ENCODE measurements around the gene NTM. TPM values are rescaled to one million over a fixed set of nuclear protein-coding genes. Genes with fewer than 3 reads are reported as not detected.

The NTM gene
- total RNA-seq, 1 experiment from 2014 or later, result 9.9 TPM

DNA sequence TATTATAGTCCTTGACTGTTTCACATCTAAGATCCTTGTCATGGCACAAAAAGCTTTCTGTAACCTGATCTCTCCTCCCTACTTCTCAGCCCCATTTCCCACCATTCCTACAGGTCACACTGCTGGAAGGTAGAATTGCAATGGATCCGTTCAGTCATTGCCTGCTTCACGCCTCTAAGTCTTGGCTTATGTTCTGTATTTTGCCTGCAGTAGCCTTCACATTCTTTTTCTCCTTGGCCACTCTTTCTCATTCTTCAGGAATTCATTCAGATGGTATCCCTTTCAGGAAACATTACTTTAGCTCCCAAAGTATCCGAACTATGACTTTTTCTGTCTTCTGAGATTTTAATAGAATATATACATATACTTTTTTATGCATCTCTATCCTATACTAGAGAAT is 731.5 kb downstream of the NTM start:
- Histone ChIP-seq H3K79me2 (ENCODE audit: insufficient read depth, low read length) (no peaks in the 10 kb centered on the region), H4K20me1 (ENCODE audit: control insufficient read depth, insufficient read depth, insufficient read length) (no peaks in the 10 kb centered on the region), H3K14ac (ENCODE audit: insufficient read depth, low read length) (no peak overlapping the region), H2BK12ac (ENCODE audit: insufficient read length, low read depth, low read length) (no peak overlapping the region), H2BK15ac (ENCODE audit: low read depth, low read length) (no peak overlapping the region), H2AFZ (ENCODE audit: low read length) (no peak overlapping the region), H3K9ac (ENCODE audit: extremely low read depth, insufficient read length, low read length) (no peak overlapping the region), H3K4me2 (ENCODE audit: insufficient read depth, insufficient read length, low read length) (no peak overlapping the region), H3K56ac (ENCODE audit: insufficient read length, low read depth, low read length) (no peak overlapping the region), H3K23me2 (ENCODE audit: insufficient read length, low read depth, low read length, poor library complexity, severe bottlenecking) (no peaks in the 10 kb centered on the region), H4K91ac (ENCODE audit: insufficient read length, low read depth, low read length) (no peak overlapping the region), H3K27me3 (ENCODE audit: insufficient read depth, low read length) (no peaks in the 10 kb centered on the region), H2BK5ac (ENCODE audit: insufficient read length, low read length) (no peak overlapping the region), H2BK20ac (ENCODE audit: low read depth, low read length, poor library complexity, severe bottlenecking) (no peak overlapping the region), H2AK5ac (ENCODE audit: insufficient read length, low read length) (no peak overlapping the region), H3T11ph (ENCODE audit: low read length) (no peak overlapping the region), H3K4me1 (ENCODE audit: insufficient read depth, low read length) (peaks cover 2% of the 10 kb centered on the region; the same call in 1 of the 2 replicates), H4K5ac (ENCODE audit: insufficient read length, low read depth, low read length) (no peak overlapping the region), H3K79me1 (ENCODE audit: insufficient read depth, low read depth, low read length, poor library complexity, severe bottlenecking) (no peaks in the 10 kb centered on the region), H4K8ac (replicated peaks; ENCODE audit: insufficient read length, low read depth, low read length) (no peak overlapping the region), H2BK120ac (ENCODE audit: low read depth, low read length, poor library complexity, severe bottlenecking) (no peak overlapping the region), H3K4ac (ENCODE audit: low read depth, low read length) (no peak overlapping the region), H3K23ac (ENCODE audit: insufficient read length, low read depth, low read length) (no peak overlapping the region), H3K9me3 (ENCODE audit: control insufficient read depth, low read depth, low read length) (no peaks in the 10 kb centered on the region), H3K18ac (ENCODE audit: insufficient read length, low read depth, low read length) (no peak overlapping the region), H3K27ac (ENCODE audit: insufficient read length, low read depth, low read length) (no peak overlapping the region)
- Mint-ChIP-seq H3K9me3 (peaks cover 2 to 6% of the 10 kb centered on the region in 2 experiments; a peak in 3 of 5 replicates), H3K27me3 (ENCODE audit: low read depth) (no peaks in the 10 kb centered on the region; the same call in 1 of the 2 replicates), H3K4me3 (no peak overlapping the region), H3K4me1 (peaks cover 34 to 37% of the 10 kb centered on the region in 2 experiments), H3K27ac (no peak overlapping the region), H3K36me3 (ENCODE audit: insufficient read depth in 1 of 3, low read depth in 3 of 3) (peaks cover 0 to 5% (median 2%) of the 10 kb centered on the region in 3 experiments; a peak in 2 of 7 replicates)
- no peak for DNase-seq
- TF ChIP-seq, protein P1, sequence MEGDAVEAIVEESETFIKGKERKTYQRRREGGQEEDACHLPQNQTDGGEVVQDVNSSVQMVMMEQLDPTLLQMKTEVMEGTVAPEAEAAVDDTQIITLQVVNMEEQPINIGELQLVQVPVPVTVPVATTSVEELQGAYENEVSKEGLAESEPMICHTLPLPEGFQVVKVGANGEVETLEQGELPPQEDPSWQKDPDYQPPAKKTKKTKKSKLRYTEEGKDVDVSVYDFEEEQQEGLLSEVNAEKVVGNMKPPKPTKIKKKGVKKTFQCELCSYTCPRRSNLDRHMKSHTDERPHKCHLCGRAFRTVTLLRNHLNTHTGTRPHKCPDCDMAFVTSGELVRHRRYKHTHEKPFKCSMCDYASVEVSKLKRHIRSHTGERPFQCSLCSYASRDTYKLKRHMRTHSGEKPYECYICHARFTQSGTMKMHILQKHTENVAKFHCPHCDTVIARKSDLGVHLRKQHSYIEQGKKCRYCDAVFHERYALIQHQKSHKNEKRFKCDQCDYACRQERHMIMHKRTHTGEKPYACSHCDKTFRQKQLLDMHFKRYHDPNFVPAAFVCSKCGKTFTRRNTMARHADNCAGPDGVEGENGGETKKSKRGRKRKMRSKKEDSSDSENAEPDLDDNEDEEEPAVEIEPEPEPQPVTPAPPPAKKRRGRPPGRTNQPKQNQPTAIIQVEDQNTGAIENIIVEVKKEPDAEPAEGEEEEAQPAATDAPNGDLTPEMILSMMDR (conservative IDR thresholded peaks at IDR 0.05), result no peak
- WGBS (ENCODE audit: extremely low coverage, insufficient read length, low lambda C conversion rate), result no CpG with 5 or more reads among the region's 3 CpGs
